GM18505 (cell line): Measurements from ENCODE around the gene KRTAP4-11.
"Not testable (repeated sequence)": the region's sequence is repeated elsewhere in the genome, so short reads cannot be mapped to it uniquely, and the experiment has no call there.

Source experiments
- ATAC-seq: cut with Tn5 transposase; IDR thresholded peaks from one replicate; pipeline ENCODE4 v1.9.1; 2021; ENCODE audit not compliant: unreplicated experiment
- POLR2A ChIP-seq: IDR thresholded peaks from 4 replicates; pipeline ENCODE4 v1.6.1; 2011; ENCODE audit warnings: borderline replicate concordance; ENCODE audit not compliant: insufficient read depth, insufficient read length; ENCODE audit errors: extremely low read depth

KRTAP4-11 gene

DNA sequence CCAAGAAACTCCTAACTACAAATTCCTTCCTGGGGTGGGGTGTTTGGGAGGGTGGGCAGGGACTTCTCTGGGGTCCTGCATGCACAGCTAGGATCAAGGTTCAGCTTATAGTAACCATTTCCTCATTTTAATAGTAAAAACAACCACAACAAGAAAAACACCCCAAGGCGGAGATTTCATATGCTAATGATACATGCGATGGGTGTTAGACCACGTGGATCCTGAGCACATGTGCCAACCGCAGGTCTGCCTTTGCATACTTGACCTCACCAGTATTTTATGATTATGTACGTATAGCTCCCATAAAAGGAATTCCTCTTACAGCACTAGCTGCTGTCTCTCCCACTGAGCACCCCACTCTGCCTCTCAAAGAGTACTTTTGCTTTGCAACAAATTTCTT, 1.9 kb downstream of the KRTAP4-11 start:
- TF ChIP-seq POLR2A = no peak
- no peak for ATAC-seq

DNA sequence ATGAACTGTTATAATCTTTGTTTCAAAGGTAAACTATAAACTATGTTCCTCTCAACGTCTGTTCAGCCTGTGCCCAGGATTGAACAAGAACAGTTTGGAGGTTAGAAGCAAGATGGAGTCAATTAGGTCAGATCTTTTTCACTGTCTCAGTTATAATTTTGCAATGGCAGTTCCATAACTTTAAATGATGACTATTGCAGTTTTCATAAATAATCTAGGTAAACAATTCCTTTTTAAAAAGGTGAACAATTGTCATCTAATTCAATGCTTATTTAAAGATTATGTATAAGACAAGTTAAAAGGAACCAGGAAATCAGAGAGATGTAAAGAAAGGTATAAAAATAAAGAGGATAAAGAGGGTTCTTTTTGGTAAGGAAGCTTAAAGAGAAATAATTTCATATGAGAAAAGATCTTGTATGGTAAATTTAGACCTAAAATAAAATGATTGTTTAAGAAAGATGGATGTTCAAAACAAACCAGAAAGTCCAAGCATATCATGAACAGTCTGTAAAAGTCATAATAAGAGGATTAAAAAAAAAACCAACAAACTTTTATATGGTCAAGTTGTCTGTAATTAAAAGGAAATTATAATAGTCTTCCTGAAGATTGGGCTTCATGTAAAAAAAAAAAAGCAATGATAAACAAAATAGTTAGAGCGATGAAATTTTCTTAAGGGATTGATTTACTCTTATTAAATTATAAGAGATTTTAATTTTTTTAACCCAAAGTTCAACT, 6.9 kb downstream of the KRTAP4-11 start:
- no peak for TF ChIP-seq POLR2A
- ATAC-seq = no peak

GRCh38 chr17:41108728-41109386, 9.3 kb downstream of the KRTAP4-11 start:
- ATAC-seq = not testable (repeated sequence)

- TF ChIP-seq POLR2A = no peak
- no peak for ATAC-seq
Measured at GRCh38 chr17:41107941-41108450, 10.2 kb downstream of the KRTAP4-11 start.

GRCh38 chr17:41105347-41105746, 12.8 kb downstream of the KRTAP4-11 start, which contains the start of gene KRTAP4-9:
Gene KRTAP4-9 (plus strand): TSS chr17:41105389. CDS start chr17:41105389, 0 bp downstream.
- ATAC-seq = not testable (repeated sequence)

DNA sequence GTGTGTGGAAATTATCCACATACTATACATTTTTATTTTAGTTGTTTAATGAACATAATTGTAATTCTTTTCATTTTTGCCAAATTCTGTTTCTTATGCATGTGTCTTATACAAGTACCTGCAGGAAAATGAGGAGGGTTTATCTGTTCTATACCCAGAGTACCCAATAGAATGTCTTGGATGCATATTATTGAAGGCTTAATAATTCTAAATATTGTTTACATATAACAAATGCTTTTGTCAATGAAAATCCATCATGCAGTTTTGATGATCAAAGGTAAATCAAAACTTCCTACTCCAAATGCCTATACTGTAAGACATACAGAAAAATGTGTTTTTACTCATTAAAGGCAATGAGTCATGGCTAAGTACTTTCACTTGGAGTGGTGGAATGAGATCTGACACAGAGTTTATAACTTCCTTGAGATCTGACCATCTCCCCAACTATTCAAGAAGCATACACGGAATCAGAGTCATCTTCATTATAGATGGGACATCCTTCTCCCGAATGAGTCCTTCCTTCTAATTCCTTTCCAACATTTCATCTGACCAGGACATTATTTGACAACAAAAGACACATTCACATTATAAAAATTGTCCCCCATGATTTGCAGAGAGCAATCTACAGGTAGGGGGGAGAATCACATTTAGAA, 13.7 kb downstream of the KRTAP4-11 start:
- not testable (repeated sequence) for ATAC-seq

- TF ChIP-seq POLR2A = no peak
- ATAC-seq = no peak
Measured at GRCh38 chr17:41103896-41104295, 14.3 kb downstream of the KRTAP4-11 start.

DNA sequence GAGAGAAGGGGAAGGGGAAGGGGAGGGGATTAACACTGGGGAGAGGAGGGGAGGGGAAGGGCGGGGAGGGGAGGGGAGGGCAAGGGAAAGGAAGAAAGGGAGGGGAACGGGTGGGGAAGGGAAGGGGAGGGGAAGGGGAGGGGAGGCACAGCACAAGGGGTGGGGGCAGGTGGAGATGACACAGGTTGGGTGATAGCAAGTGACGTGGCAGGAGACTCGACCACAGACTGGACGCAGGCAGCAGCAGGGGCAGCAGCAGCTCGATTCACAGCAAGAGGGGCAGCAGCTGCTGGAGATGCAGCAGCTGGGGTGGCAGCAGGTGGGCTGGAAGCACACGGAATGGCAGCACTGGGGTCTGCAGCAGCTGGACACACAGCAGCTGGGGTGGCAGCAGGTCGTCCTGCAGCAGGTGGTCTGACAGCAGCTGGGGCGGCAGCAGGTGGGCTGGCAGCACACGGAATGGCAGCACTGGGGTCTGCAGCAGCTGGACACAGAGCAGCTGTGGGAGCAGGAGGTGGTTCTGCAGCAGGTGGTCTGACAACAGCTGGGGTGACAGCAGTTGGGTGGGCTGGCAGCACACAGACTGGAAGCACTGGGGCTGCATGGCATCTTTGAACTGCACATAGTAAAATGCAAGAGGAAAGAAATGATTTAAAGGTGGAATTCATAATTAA, 16.4 kb downstream of the KRTAP4-11 start, which contains the start of gene KRTAP4-16:
Gene KRTAP4-16 (minus strand): TSS at position 624 of the 674 bp plus-strand sequence. CDS start 0 bp downstream, at position 624.
- no peak for ATAC-seq
- TF ChIP-seq POLR2A = no peak

- ATAC-seq = not testable (repeated sequence)
Measured at GRCh38 chr17:41099682-41100480, 18.3 kb downstream of the KRTAP4-11 start.

- no peak for TF ChIP-seq POLR2A
- ATAC-seq = no peak
Measured at GRCh38 chr17:41098481-41098880, 19.7 kb downstream of the KRTAP4-11 start.

- no peak for ATAC-seq
Measured at GRCh38 chr17:41098042-41098441, 20.1 kb downstream of the KRTAP4-11 start, which contains the start of gene KRTAP4-8. Gene KRTAP4-8 (minus strand): TSS chr17:41098142. CDS start chr17:41098084, 58 bp downstream.

DNA sequence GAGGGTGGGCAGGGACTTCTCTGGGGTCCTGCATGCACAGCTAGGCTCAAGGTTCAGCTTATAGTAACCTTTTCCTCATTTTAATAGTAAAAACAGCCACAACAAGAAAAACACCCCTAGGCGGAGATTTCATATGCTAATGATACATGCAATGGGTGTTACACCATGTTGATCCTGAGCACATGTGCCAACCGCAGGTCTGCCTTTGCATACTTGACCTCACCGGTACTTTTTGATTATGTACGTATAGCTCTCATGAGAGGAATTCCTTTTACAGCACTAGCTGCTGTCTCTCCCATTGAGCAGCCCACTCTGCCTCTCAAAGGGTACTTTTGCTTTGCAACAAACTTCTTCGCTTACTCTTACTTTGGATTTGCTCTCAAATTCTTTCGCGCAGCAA, 22.1 kb downstream of the KRTAP4-11 start:
- no peak for ATAC-seq
- TF ChIP-seq POLR2A = no peak

More at GRCh38 chr17:41098042-41098441, 20.1 kb downstream of the KRTAP4-11 start, which contains the start of gene KRTAP4-8:
- no peak for TF ChIP-seq POLR2A

DNA sequence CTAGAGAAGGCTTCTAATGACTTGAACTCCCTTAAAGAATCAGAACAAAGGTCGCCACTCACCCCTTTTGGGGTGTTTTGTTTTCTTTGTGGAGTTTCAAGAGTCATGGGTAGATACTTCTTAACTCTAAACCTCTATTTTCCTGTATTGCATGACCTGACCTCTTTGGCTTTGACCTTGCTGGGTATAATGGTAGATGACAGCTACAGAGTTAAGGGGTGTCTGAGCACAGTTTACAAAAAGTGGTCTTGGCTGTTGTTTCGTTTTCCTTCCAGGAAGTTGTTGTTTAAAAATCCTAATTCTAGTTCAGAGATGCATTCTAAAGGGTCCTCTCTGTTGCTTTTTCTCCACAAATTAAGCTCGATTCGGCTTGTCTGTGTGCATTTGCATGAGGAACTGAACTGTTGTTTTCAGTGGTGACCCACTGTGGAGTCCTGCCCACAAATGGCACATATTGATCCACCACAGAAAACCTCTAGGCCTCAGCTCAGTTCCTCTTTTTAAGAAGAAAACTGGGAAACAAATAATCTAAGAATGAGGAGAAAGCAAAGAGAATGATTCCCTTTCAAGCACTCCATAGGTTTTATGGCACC, 29.3 kb downstream of the KRTAP4-11 start:
- ATAC-seq = not testable (repeated sequence)

- ATAC-seq = not testable (repeated sequence)
Measured at GRCh38 chr17:41084100-41084856, 33.9 kb downstream of the KRTAP4-11 start, which contains the start of gene KRTAP4-7. Gene KRTAP4-7 (plus strand): TSS chr17:41084150. CDS start chr17:41084207, 57 bp downstream.

DNA sequence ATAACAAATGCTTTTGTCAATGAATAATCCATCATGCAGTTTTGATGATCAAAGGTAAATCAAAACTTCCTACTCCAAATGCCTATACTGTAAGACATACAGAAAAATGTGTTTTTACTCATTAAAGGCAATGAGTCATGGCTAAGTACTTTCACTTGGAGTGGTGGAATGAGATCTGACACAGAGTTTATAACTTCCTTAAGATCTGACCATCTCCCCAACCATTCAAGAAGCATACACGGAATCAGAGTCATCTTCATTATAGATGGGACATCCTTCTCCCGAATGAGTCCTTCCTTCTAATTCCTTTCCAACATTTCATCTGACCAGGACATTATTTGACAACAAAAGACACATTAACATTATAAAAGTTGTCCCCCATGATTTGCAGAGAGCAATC, 34.7 kb downstream of the KRTAP4-11 start:
- not testable (repeated sequence) for ATAC-seq
